Measurements from ENCODE around the gene HLA-DOB. TPM values are rescaled to one million over a fixed set of nuclear protein-coding genes. Genes with fewer than 3 reads are reported as not detected.

HLA-DOB gene
- total and polyA plus RNA-seq, 2 of the 13 experiments (the other 11 are each of a cell fraction or from before 2014, with no cell fraction given) = not detected

- 95% methylated on average over 5 of the region's 5 CpGs for WGBS (ENCODE audit: low lambda C conversion rate)
- no TSS peak for BruUV-seq (replicated peaks)
- no peak overlapping the region for H3K4me2 ChIP-seq (ENCODE audit: low read depth, low read length)
Observed at GRCh38 chr6:32833664-32834063, 16.9 kb upstream of the HLA-DOB start.

GRCh38 chr6:32832535-32832934 lies 15.7 kb upstream of the HLA-DOB start:
- CTCF ChIA-PET (ENCODE audit: low intra/inter-chr PET ratio, low total read pairs) = no interaction called here
- POLR2A ChIA-PET = no interaction called here
- no peak for TF ChIP-seq ZNF10 (CRISPR knock-in tag; IDR thresholded peaks at IDR 0.05; ENCODE audit: borderline replicate concordance, low read depth)
- TF ChIP-seq ZNF34 (CRISPR knock-in tag; IDR thresholded peaks at IDR 0.05; ENCODE audit: borderline replicate concordance) = no peak
- no peak for TF ChIP-seq MTERF4 (CRISPR knock-in tag; IDR thresholded peaks at IDR 0.05)
- no peak for TF ChIP-seq NCOR1 (IDR thresholded peaks at IDR 0.05; ENCODE audit: borderline replicate concordance, low read length)
- TF ChIP-seq SETDB1 (CRISPR knock-in tag; IDR thresholded peaks at IDR 0.05; ENCODE audit: borderline replicate concordance) = no peak
- TF ChIP-seq ZNF703 (CRISPR knock-in tag; IDR thresholded peaks at IDR 0.05; ENCODE audit: borderline replicate concordance) = no peak
- TF ChIP-seq MZF1 (CRISPR knock-in tag; IDR thresholded peaks at IDR 0.05; ENCODE audit: borderline replicate concordance) = no peak
- no peak for TF ChIP-seq GMEB2 (CRISPR knock-in tag; IDR thresholded peaks at IDR 0.05; ENCODE audit: low read depth)
- TF ChIP-seq TEAD2 (CRISPR knock-in tag; IDR thresholded peaks at IDR 0.05) = no peak
- TF ChIP-seq SPEN (CRISPR knock-in tag; IDR thresholded peaks at IDR 0.05; ENCODE audit: low read depth) = no peak

More at GRCh38 chr6:32833664-32834063, 16.9 kb upstream of the HLA-DOB start:
- Histone ChIP-seq H3K27me3 (ENCODE audit: control insufficient read depth in 1 of 2, insufficient read depth in 2 of 2, low read length in 2 of 2) (no peaks in the 10 kb centered on the region), H2AFZ (ENCODE audit: low read length) (no peak overlapping the region), H3K4me1 (ENCODE audit: insufficient read depth, low read length) (peaks cover 14% of the 10 kb centered on the region), H3K9ac (ENCODE audit: insufficient read depth, low read depth, low read length) (no peak overlapping the region), H3K4me3 (replicated peaks in 1 of 3; ENCODE audit: insufficient read depth in 1 of 3, low read depth in 2 of 3, low read length in 3 of 3) (no peak overlapping the region), H4K20me1 (ENCODE audit: insufficient read depth, low read length) (no peaks in the 10 kb centered on the region), H3K9me3 (ENCODE audit: low read length) (no peaks in the 10 kb centered on the region), H3K36me3 (replicated peaks in 1 of 2; ENCODE audit: control insufficient read depth in 1 of 2, insufficient read depth in 2 of 2, low read length in 2 of 2) (peaks cover 13 to 33% of the 10 kb centered on the region in 2 experiments; a peak in 4 of 5 replicates), H3K27ac (ENCODE audit: extremely low read length, insufficient read depth, low read length) (no peak overlapping the region), H3K79me2 (ENCODE audit: insufficient read depth, low read length) (peaks cover 4% of the 10 kb centered on the region)
- no peak for FAIRE-seq
- intact Hi-C loops (cut with micrococcal nuclease; ENCODE audit: unreplicated experiment) (no loop called here), in situ Hi-C loops (cut with HindIII; ENCODE audit: extremely low pct_ligation_motif_present, low pct_unique_long_range_greater_than_20kb) (loop anchor here (5.0 kb wide), 1 partner anchor 34 kb away; no protein-coding TSS in a partner anchor)
- ChIA-PET POLR2A (no interaction called here), CTCF (ENCODE audit: low intra/inter-chr PET ratio, low total read pairs) (no interaction called here)
- no peak for DNase-seq (ENCODE audit: low spot score)
- no peak for TF ChIP-seq TMF1 (CRISPR knock-in tag; IDR thresholded peaks at IDR 0.05; ENCODE audit: low read depth)
- no peak for TF ChIP-seq ZEB1 (IDR thresholded peaks at IDR 0.05; ENCODE audit: insufficient replicate concordance, low read depth)
- TF ChIP-seq MTERF4 (CRISPR knock-in tag; IDR thresholded peaks at IDR 0.05) = no peak
- TF ChIP-seq ZMYM2 (CRISPR knock-in tag; IDR thresholded peaks at IDR 0.05) = no peak
- TF ChIP-seq SMAD9 (CRISPR knock-in tag; IDR thresholded peaks at IDR 0.05) = no peak
- TF ChIP-seq ZNF136 (CRISPR knock-in tag; IDR thresholded peaks at IDR 0.05; ENCODE audit: low read depth) = no peak
- TF ChIP-seq CHCHD3 (CRISPR knock-in tag; IDR thresholded peaks at IDR 0.05) = no peak
- TF ChIP-seq ZNF552 (CRISPR knock-in tag; IDR thresholded peaks at IDR 0.05; ENCODE audit: borderline replicate concordance) = no peak
- TF ChIP-seq EZH2 (conservative IDR thresholded peaks at IDR 0.05; ENCODE audit: low read depth, low read length) = no peak
- TF ChIP-seq ATF1 (CRISPR knock-in tag; IDR thresholded peaks at IDR 0.05) = no peak
- no peak for TF ChIP-seq GATA4 (IDR thresholded peaks at IDR 0.05; ENCODE audit: borderline replicate concordance, low read depth)
- no peak for TF ChIP-seq KLF16 (CRISPR knock-in tag; IDR thresholded peaks at IDR 0.05)
- ATAC-seq = no peak

More at GRCh38 chr6:32832535-32832934, 15.7 kb upstream of the HLA-DOB start:
- no TSS peak for BruUV-seq (replicated peaks)
- Histone ChIP-seq H3K9ac (ENCODE audit: insufficient read depth, low read depth, low read length) (no peak overlapping the region), H3K4me3 (replicated peaks in 1 of 3; ENCODE audit: insufficient read depth in 1 of 3, low read depth in 2 of 3, low read length in 3 of 3) (no peak overlapping the region), H3K4me1 (ENCODE audit: insufficient read depth, low read length) (peaks cover 11% of the 10 kb centered on the region), H3K9me3 (ENCODE audit: low read length) (no peaks in the 10 kb centered on the region), H3K27me3 (ENCODE audit: control insufficient read depth in 1 of 2, insufficient read depth in 2 of 2, low read length in 2 of 2) (no peaks in the 10 kb centered on the region), H3K36me3 (replicated peaks in 1 of 2; ENCODE audit: control insufficient read depth in 1 of 2, insufficient read depth in 2 of 2, low read length in 2 of 2) (peaks cover 13 to 33% of the 10 kb centered on the region in 2 experiments; a peak in 4 of 5 replicates), H3K4me2 (ENCODE audit: low read depth, low read length) (no peak overlapping the region), H4K20me1 (ENCODE audit: insufficient read depth, low read length) (no peaks in the 10 kb centered on the region), H3K27ac (ENCODE audit: extremely low read length, insufficient read depth, low read length) (no peak overlapping the region), H3K79me2 (ENCODE audit: insufficient read depth, low read length) (peaks cover 3% of the 10 kb centered on the region), H2AFZ (ENCODE audit: low read length) (no peak overlapping the region)
- intact Hi-C loops (cut with micrococcal nuclease; ENCODE audit: unreplicated experiment) (no loop called here), in situ Hi-C loops (cut with HindIII; ENCODE audit: extremely low pct_ligation_motif_present, low pct_unique_long_range_greater_than_20kb) (loop anchor here (5.0 kb wide), 1 partner anchor 35 kb away; no protein-coding TSS in a partner anchor)
- ATAC-seq (no peak), FAIRE-seq (no peak), DNase-seq (ENCODE audit: low spot score) (no peak)
- WGBS (ENCODE audit: low lambda C conversion rate) = 94% methylated on average over 13 of the region's 13 CpGs

Measured in HepG2 (cell line).